Measurements from ENCODE around the gene NDOR1.
A peak's percentile ranks its signal among the peaks of the same experiment; 100 is the strongest.
"Not testable (repeated sequence)": the region's sequence is repeated elsewhere in the genome, so short reads cannot be mapped to it uniquely, and the experiment has no call there.

The NDOR1 gene

GRCh38 chr9:137233143-137233980, 27.9 kb downstream of the NDOR1 start:
- DNase-seq = no peak

- no peak for DNase-seq
These were observed 28.7 kb downstream of the NDOR1 start for GRCh38 chr9:137234055-137234697.

GRCh38 chr9:137234758-137235423, 29.4 kb downstream of the NDOR1 start:
- no peak for DNase-seq

- DNase-seq = no peak
These were observed 30.1 kb downstream of the NDOR1 start for GRCh38 chr9:137235424-137236237.

GRCh38 chr9:137236238-137236935, 30.9 kb downstream of the NDOR1 start:
- DNase-seq = peak; percentile 88

- no peak for DNase-seq
These were observed 31.5 kb downstream of the NDOR1 start for GRCh38 chr9:137236936-137237421.

GRCh38 chr9:137237759-137238726, 32.5 kb downstream of the NDOR1 start:
- DNase-seq = no peak

- not testable (repeated sequence) for DNase-seq
These were observed 34.2 kb downstream of the NDOR1 start for GRCh38 chr9:137239541-137240200.

GRCh38 chr9:137240318-137240840, 34.9 kb downstream of the NDOR1 start:
- peak; percentile 72 for DNase-seq

- peak; percentile 100 for DNase-seq
These were observed 35.5 kb downstream of the NDOR1 start, which contains the start of gene TUBB4B for GRCh38 chr9:137240841-137241489. Gene TUBB4B, plus strand, starts transcription at chr9:137241287. Its CDS starts 74 bp downstream, at chr9:137241361.

GRCh38 chr9:137241490-137242268, 36.2 kb downstream of the NDOR1 start:
- peak; percentile 64 for DNase-seq

GRCh38 chr9:137242269-137243203, 37.0 kb downstream of the NDOR1 start:
- no peak for DNase-seq

- DNase-seq = not testable (repeated sequence)
These were observed 37.7 kb downstream of the NDOR1 start for GRCh38 chr9:137243266-137243625.

GRCh38 chr9:137243626-137244485, 38.4 kb downstream of the NDOR1 start:
- no peak for DNase-seq

- DNase-seq = no peak
These were observed 39.3 kb downstream of the NDOR1 start for GRCh38 chr9:137244486-137245449.
